IPS DF 19.7 (cell line): Measurements from ENCODE around the gene KLHDC4.
"Not testable (repeated sequence)": the region's sequence is repeated elsewhere in the genome, so short reads cannot be mapped to it uniquely, and the experiment has no call there.

Experiments used
- DNase-seq: peaks from one replicate; pipeline ENCODE4 v3.0.0-alpha.2; 2013; ENCODE audit warnings: low read depth, low spot score

KLHDC4 gene

DNA sequence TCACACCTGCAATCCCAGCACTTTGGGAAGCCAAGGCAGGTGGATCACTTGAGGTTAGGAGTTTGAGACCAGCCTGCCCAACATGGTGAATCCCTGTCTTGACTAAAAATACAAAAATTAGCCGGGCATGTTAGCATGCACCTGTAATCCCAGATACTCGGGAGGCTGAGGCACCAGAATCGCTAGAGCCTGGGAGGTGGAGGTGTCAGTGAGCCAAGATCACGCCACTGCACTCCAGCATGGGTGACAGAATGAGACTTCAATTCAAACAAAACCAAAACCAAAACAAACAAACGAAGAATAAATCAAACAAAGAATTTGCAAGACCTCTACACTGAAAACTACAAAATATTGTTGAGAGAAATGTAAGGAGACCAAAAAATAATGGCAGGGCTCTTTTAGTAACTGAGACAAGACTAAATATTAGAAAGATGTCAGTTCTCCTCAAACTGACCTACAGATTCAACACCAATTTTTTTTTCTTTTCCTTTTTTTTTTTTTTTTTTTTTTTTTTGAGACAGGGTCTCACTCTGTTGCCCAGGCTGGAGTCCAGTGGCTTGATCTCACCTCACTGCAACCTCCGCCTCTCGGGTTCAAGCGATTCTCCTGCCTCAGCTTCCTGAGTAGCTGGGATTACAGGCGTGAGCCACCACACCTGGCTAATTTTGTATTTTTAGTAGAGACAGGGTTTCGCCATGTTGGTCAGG is 23.1 kb upstream of the KLHDC4 start:
- DNase-seq: not testable (repeated sequence)

DNA sequence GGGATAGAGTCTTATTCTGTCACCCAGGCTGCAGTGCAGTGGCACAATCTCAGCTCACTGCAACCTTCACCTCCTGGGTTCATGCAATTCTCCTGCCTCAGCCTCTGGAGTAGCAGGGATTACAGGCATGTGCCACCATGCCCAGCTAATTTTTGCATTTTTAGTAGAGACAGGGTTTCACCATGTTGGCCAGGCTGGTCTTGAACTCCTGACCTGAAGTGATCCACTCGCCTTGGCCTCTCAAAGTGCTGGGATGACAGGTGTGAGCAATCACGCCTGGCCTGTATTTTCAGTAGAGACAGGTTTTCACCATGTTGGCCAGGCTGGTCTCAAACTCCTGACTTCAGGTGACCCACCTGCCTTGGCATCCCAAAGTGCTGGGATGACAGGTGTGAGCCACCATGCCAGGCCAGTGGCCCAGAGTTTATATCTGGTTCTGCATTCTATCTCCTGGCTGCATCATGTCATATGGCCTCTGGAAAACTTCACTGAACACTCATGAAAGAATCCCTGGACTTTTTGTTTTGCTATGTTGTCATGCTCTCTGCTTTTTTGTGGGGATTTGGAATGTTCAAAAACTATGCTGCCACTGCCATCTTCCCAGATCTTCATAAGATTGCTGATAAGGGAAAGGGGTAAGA is 21.8 kb upstream of the KLHDC4 start:
- not testable (repeated sequence) for DNase-seq

DNA sequence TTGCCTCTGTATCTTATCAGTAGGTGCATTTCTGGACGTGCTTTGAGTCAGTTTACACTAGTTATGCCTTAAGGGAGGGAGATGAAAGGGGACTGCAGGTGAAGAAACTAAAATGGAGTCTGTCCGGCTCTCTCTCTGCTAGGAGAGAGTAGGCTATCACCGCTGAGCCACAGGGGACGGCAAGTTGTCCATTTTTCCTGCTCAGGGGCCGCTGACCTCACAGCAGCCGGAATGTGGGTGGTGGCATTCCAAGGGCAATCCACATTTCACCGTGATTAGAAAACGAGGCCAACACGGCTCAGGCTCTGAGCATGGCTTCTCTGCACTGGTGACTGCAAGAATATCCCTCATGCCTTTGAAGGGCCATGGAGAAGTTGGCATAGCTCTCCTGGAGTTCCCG is 19.0 kb upstream of the KLHDC4 start:
- no peak for DNase-seq

DNA sequence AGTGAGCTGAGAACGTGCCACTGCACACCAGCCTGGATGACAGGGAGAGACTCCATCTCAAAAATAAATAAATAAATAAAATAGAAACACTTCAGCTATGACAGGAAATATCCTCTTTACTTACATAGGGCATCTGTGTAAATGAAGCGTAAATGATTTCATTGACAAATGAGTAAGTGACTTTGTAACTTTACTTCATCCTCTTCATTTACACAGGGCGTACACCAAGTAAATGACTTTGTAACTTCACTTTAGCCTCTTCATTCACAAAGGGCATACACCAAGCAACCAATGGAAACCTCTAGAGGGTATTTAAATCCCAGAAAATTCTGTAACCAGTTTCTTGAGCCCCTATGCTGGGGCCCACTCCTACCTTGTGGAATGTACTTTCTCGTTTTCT is 16.2 kb upstream of the KLHDC4 start:
- no peak for DNase-seq

DNA sequence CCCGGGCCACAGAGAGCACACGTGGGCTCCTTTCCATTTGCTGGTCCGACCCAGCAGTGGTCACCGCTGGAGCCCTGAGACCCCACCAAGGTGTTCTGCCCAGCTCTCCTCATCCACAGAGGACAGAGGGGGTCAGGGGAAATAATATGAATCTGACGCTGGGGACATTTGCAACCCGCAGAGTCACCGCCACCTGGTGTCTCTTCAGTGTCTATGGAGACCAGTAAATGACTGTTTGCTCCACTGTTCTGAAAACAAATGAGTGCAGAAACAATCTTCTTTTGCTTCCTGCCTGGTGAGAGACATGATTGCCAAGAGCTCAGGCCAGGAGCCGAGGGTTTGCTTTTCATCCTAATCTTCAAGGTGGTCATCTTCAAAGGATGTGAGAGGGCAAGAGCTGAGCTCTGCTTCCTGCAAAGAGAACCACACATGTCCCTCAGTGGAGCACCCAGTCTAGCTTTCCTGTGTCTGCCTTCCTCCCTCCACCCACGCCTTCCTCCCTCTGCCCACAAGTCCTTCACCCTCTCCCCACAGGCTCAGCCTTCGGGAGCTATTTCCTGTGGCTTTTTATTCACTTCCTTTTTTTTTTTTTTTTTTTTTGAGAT is 14.7 kb upstream of the KLHDC4 start:
- no peak for DNase-seq

DNA sequence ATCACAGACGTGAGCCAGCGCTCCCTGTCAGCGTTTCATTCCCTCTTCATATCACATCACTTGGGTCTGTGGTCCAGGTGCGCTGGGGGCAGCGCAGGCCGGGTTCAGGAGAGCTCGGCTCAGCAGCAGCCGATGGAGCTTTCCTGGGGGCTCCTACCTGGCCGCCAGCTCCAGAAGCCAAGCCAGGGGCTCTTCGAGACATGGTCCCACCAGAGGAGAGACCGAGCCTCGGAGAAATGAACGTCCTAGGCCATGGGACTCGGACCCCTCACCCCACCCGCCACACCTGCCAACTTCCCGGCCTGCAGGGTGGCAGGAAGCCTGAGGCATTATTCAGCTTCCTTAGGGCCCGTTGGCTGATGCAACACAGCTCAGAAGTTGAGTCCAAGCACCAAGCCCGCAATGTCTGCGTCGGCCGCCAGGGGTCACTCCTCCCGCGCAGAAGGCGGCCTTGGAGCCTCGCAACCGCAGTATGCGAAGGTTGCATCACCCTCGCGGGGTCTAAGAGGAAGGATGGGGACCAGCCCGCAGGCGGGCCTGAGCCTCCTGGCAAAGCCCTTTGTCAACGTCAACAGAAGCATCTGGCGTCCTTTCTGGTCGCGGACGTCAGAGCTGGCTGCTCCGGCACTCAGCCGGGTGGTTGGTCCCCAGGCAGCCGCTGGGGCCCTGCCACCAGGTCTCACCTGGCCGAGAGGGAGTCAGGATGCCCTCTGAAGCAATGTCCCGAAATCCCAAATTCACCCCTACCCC is 13.2 kb upstream of the KLHDC4 start:
- peak; percentile 95 for DNase-seq

DNA sequence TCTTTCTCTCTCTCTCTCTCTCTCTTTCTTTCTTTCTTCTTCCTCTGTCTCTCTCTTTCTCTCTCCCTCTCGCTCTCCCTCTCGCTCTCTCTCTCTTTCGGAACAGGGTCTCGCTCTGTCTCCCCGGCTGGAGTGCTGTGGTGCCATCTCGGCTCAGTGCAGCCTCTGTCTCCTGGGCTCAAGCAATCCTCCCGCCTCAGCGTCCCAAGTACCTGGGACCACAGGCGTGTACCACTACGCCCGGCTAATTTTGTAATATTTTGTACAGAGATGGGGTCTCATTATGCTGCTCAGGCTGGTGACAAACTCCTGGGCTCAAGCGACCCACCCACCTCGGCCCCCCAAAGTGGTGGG is 12.7 kb upstream of the KLHDC4 start:
- no peak for DNase-seq

DNA sequence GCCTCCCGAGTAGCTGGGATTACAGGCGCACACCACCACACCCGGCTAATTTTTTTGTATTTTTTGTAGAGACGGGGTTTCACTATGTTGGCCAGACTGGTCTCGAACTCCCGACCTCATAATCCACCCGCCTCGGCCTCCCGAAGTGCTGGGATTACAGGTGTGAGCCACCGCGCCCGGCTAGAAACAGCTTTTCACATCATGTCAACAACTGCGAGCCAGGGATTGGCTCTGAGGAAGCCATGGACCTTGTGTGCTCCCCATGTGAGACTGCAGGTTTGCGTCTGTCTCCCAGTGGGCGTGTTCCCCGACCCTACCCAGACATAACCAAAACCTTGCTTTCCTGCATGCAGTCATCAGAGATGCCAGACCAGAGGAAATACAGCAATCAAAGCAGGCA is 8.1 kb upstream of the KLHDC4 start:
- not testable (repeated sequence) for DNase-seq

DNA sequence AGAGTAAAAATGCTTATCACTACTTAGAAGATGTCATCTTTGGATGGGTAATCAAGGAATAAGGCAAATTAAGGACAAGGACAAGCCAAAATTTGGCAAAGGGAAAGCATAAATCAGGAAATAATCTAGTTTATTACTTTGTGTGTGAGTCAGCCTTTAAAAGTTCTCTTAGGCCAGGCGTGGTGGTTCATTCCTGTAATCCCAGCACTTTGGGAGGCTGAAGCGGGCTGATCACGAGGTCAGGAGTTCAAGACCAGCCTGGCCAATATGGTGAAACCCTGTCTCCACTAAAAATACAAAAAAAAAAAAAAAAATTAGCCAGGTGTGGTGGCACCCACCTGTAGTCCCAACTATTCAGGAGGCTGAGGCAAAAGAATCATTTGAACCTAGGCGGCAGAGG is 1.7 kb upstream of the KLHDC4 start:
- DNase-seq: not testable (repeated sequence)

DNA sequence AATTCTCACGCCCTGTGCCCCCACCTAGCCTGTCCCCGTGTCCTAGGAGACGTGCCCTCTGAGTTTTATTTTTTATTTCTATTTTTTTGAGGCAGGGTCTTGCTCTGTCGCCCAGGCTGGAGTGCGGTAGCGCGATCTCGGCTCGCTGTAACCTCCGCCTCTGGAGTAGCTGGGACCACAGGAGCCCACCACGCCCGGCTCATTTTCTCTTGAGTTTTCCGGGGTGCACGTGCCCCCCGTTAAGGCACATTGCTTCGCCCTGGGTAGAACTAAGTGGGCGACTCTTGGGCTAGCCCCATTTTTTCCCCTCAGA is 655 bp upstream of the KLHDC4 start:
- DNase-seq: no peak

DNA sequence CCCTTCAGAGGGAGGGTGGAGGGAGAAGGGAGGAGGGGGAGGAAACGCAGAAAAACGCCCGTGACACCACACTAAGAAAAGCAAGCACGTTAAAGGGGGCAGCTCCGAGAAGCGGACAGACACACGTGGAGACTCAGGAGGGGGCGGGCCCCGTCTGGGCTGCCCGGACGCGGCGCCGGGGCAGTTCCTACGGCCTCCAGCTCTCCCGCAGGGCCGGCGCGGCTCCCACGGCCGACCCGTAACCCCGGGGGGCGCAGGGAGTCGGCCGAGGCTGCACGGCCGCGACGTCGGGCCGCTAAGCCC is 362 bp downstream of the KLHDC4 start:
- no peak for DNase-seq

DNA sequence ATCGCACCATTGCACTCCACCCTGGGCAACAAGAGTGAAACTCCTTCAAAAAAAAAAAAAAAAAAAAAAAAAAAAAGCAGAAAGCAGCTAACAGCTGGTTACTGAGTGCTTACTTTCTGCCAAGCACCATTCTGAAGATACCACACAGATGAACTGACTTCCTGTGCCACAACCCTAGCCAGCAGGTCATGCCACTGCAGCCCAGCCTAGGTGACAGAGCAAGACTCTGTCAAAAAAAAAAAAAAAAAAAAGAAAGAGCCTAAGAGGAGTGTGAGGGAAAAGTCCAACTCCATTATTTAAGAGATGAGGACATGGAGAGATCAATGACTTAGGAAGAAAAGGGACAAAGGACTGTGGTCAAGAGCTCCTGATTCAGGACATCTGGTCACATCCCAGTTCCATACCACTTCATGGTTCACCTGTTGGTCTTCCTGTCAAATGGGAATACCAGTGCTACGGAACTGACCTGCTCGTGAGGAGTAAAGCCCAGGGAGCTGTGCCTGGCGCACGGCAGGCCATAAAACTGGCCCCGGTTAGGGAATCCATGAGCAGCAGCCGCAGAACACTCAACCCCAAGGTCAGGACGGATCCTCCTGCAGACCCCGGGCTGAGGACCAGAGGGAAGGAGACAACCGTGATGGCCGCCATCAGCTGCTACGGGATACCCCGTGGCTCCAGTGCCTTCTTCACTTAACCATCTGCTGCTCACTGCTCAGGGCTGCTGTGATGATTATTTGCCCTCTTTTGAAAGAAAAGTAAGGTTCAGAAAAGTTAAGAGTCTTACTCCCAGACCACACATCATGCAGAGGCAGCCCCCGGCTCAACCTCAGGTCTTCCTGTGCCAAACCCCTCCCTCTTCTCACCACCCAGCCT is 950 bp downstream of the KLHDC4 start:
- no peak for DNase-seq

DNA sequence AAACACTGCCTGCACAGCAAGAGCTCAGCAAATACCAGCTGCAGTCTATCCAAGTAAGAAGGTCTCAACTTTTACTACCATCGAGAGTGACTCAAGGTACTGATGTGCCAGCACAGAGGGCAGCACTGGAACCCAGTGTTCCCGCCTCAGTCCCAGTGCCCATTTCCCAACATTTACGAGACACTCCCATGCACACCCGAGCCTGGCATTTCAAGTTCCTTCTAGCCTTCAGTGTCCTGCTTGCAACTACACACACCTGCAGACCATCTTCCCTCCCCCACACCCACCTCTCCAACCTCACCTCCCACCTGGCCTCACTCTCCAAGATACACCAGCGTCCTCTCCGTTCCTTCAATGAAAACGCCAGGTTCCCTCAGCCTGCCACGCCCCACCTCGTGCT is 3.2 kb downstream of the KLHDC4 start:
- DNase-seq: no peak

DNA sequence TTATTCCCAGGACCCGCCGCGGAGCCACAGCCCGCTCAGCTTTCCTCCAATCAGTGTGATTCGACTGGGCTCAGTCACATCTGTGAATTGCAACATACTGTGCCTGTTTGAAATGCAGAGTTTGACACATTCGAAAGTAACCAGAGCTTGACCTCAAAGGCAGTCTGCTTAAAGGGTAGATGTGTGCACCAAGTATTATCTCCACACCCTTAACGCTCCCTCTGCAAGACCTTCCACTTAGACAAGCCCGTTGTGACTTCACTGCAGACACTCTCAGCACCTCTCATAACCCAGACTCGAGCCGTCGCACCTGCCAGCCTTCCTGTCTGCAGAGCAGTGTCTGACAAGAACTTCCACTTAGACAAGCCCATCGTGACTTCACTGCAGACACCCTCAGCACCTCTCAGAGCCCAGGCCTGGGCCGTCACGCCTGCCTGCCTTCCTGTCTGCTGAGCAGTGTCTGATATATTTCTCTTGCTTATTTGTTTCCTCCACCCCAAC is 3.7 kb downstream of the KLHDC4 start:
- no peak for DNase-seq

DNA sequence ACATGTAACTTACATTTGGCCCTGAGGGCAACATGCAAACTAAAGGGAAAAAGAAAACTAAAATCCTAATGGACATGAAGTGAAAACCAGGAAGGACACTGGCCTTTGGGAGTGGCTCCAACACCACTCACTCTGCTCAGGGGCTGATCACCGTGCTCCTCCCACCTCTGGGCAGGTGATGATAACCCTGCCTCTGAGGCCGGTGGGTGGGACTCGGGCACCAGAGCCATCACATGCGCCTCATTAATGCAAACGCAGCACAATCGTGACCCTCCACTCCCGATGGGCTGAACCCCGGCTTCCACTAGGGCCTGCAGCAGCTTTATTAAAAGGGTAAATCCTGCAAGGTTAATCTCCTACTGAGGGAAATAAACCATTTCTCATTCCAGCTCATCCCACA is 4.7 kb downstream of the KLHDC4 start:
- DNase-seq: no peak

DNA sequence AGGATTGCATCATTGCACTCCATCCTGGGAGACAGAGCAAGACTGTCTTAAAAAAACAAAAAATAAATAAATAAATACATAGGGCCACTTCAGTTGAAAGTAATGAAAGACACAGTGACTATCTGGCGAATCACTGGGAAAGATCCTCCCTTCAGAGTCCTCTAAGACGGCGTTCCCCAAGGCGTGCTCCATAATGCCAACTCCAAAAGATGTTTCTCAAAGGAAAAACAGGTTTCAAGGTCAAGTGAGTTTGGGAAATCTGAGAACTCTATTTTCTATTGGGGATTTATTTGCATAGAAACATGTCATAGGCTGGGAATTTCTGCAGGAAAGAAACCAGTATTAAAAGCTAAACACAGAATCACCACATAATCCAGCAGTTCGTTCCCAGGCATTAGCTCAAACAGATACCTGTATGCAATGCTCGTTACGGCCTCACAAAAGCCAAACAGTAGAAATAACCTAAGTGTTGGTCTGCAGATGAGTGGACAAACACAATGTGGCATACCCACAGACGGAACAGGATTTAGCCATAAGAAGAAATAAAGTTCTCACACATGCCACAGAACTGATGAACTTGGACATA is 7.9 kb downstream of the KLHDC4 start:
- DNase-seq: no peak

DNA sequence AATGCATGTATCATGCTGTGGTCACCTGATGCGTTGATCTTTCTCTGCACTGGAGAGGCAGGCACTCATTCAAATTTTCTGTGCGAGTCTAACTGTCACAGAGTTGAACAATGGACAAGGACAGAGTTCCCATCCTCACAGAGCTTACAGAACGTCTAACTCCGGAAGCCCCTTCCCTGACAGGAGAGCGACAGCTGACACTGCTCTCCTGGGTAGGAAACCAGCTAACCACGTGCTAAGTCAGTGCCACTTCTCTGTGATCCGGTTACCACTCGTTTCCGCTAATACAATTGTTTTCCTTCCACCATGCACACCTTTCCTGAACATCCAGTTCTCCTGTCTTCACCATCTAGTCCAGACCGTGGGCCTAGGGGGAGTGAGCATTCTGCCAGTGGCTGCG is 11.3 kb downstream of the KLHDC4 start:
- DNase-seq: no peak

DNA sequence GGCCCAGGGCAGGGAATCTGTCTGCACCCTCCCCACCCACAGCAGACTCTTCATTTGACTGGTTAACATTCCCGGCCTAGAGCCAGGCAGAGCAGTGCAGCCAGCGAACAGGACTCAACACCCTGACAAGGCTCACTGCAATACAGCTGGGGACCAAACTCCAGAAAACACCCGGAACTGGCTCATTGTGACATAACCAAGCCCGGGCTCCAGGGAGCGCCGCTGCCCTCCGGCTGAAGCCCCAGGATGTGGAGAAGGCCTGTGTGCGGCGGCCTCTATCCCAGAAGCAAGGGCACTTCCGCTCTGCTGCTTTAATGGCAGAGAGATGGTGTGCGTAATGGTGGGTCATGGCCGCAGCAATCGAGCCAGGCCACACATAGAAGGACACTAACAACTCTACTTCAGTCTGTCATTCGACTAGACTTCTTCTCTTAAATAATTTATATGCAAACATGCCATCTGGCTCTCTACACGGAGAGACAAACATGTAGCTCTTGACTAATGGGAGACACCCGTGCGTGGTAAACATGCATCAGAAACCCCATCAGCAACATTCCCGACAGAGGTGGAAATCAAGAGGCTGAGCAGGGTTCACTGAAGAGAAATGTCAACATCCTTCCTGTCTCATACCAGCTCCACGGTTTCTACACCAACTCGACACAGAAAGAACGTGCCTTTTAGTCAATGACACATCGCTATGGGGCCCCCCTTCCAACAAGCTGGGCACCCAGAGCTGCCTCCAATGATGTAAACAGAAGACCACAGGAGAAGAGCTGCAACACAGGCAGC is 18.0 kb downstream of the KLHDC4 start:
- DNase-seq: no peak

DNA sequence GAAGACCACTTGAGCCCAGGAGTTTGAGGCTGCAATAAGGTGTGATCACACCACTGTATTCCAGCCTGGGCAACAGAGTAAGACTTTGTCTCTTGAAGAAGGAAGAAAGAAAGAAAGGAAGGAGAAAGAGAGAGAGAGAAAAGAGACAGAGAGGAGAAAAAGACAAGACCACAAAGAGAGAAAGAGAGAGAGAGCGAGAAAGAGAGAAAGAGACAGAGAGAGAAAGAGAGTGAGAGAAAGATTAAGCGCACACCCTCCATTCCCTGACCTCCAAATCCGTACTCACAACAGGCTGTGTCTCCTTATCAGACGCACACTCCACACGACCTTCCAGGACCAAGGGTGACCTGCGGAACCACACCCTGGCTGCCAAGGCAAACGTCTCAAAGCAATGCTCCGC is 19.6 kb downstream of the KLHDC4 start:
- DNase-seq: no peak

DNA sequence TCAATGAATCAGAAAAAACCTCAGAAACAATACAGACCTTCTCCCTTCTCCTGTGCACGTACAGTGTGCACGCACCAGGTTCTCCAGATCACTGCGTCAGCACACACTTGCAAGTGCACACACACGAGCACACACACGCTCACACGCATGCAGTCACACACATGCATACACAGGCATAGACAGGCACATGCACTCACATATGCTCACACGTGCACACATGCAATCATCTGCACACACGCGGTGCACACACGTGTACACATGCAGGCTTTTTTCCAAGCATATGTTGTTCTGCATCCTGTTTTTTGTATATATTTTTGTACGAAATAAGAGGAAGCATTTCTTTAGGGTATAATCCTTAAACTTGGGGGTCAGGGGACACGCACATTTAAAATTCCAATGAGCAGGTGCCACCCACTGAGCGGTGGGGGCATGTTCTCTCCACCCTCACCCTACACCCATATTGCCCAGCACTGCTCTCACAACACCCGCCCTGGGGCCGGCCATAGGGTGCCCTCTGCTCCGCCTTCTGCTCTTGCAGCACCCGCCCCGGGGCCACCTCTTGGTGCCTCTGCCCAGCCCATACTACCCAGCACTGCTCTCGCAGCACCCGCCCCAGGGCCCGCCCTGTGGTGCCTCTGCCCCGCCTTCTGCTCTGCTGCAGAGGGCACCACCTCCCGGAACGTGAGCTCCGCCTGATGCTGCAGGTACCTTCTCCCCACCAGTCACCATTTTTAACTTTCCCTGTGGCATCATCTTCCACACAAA is 20.9 kb downstream of the KLHDC4 start:
- DNase-seq: no peak
